Activated T-cell treated with anti-CD3 and anti-CD28 coated beads for 4 hours (primary cell): ENCODE results near the gene SLC25A45.

Experiments used
- DNase-seq: peaks from one replicate; pipeline ENCODE4 v3.0.0-alpha.2; 2020

SLC25A45 gene

DNA sequence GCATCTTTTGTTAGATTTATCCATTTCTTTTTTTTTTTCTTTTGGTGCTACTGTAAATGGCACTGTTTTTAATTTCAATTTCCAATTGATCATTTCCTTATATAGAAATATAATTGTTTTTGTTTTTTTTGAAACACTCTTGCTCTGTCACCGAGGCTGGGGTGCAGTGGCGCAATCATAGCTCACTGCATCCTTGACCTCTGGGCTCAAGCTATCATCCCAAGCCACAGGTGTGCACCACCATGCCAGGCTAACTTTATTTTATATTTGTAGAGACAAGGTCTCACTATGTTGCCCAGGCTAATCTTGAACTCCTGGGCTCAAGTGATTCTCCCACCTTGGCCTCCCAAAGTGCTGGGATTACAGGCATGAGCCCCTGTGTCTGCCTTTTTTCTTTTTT, 20.3 kb upstream of the SLC25A45 start:
- DNase-seq, result no peak

DNA sequence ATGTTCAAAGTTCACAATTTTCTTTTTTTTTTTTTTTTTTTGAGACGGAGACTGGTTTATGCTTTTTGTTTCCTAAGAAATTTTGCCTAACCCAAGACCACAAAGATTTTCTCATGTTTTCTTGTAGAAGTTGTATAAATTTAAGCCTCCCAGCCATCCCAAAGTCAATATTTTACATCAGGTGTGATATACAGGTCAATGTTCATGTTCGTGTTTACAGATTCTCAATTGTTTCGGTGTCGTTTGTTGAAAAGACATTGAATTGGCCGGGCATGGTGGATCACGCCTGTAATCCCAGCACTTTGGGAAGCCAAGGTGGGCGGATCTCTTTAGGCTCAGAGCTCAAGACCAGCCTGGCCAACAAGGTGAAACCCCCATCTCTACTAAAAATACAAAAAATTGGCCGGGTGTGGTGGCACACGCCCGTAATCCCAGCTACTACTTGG, 19.4 kb upstream of the SLC25A45 start:
- DNase-seq, result no peak

DNA sequence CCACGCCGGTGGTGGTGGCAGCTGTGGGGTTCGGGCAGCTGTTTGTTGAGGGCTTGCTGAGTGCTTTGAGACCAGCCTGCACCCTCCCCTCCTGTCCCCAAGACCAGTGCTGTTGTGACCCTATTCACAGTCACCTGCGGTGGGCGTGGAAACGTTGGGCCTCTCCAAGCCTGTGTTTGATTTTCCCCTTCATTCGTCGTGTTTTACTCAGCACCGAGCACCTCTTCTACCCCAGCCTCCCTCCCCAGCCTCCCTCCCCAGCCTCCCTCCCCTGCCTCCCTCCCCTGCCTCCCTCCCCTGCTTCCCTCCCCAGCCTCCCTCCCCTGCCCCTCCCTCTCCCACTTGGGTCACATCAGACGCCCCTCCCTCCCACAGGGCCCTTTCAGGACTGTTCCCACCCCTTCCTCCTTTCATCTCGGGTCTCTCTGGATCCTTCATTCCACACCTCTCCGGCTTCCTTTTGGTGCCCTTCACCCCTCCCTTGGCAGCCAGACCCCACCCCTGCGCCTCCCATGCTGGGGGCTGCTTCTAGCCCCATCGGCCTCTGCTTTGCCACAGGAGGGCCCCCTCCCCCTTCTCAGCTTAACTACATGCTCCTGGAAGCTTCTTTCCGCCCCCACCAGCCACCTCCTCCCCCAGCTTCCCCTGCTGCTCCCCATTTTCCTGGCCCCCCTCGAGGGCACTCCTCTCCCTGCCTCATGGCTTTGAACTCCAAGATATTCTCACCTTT, 18.8 kb upstream of the SLC25A45 start:
- no peak for DNase-seq

- no peak for DNase-seq
Measured at GRCh38 chr11:65400307-65401072, 18.0 kb upstream of the SLC25A45 start.

- no peak for DNase-seq
Measured at GRCh38 chr11:65399845-65400244, 17.4 kb upstream of the SLC25A45 start.

GRCh38 chr11:65399249-65399648, 16.8 kb upstream of the SLC25A45 start:
- no peak for DNase-seq

GRCh38 chr11:65398362-65398910, 16.0 kb upstream of the SLC25A45 start:
- DNase-seq, result no peak

DNA sequence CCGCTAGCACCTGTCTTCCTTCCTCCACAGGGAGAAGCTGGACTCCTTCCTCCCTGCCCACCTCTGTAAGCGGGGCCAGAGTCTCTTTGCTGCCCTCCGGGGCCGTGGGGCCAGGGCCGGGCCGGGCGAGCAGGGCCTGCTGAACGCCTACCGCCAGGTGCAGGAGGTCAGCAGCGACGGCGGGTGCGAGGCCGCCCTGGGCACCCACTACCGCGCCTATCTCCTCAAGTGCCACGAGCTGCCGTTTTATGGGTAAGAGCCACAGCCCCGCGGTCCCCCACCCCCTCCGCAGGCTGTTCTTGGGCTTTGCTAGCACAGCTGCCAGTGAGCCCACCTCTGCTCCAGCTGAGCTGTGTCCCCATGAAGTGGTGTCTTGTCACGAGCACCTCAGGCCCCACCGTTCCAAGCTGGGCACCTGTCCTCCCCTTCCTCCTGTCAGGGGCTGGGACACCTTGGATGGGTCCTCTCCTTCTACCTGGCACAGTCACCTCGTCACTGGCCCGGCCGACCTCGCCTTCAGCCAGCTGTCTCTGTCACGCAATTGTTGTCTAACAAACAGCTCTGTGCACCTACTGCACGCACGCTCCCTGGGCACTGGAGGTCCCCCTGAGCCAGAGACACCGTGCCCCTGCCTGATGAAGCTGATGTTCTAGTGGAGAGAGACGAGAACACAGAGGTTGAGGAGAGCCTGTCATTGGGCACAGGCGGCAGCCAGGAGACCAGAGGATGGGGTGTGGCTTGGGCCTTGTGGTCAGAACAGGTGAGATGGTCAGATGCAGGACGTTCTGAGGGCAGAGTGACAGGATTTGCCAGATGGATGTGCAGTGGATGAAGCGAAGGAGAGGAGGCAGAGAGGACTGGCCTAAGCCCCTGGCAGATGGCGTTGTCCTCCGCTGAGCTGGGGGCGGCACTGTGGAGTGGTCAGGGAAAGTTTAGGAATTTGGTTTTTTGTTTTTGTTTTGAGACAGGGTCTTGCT, 14.6 kb upstream of the SLC25A45 start:
- DNase-seq, result no peak

DNA sequence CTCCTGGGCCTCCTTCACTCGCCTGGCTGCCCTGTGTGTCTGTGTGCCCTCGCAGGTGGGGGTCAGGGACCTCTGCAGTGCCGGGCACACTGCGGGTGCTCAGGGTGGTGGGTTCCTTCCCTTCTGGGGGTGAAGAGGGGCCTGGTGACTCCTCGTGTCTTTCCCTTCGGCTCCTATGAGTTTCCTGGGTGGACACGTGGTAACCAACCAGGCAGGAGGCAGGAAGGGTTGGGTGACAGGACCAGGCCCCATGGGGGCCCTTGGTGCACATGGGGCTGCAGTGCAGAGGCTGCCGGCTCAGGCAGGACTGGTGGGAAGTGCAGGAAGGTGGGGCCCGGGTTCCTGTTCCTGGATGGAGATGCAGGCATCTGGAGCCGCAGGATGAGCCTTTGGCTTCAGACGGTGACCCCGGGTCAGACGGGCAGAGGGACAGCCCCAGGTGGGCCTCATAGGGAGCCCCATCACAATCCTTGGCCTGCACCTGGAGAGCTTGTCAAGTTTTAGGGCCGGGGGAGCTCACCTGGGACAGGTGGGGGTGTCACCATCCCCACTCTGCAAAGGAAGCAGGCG, 13.6 kb upstream of the SLC25A45 start:
- DNase-seq, result no peak

- DNase-seq, result no peak
Measured at GRCh38 chr11:65394125-65394536, 11.7 kb upstream of the SLC25A45 start.

DNA sequence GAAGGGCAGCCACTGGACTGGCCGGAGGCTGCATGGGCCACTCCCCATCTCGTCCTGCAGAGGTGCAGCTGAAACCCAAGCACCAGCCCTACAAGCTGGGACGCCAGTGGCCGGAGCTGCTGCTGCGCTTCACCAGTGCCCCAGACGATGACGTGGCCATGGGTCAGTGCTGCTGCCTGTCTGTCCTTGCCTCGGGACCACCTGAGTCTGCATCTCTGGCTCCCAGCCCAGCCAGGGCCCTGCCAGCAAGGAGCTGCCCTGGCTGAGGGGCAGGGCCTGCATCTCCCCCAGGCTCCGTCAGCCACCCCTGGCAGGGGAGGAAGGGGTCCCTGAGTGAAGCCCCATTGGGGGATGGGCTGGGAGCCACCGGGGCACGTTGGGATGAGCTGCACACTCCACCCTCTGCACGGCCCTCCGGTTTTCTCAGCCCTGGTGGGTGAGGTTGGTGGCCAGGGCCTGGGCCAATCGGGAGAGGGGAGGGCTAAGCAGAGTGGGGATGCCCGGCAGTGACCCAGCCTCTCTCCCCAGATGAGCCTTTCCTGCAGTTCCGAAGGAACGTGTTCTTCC, 11.2 kb upstream of the SLC25A45 start:
- no peak for DNase-seq

GRCh38 chr11:65392899-65393298, 10.5 kb upstream of the SLC25A45 start:
- no peak for DNase-seq

DNA sequence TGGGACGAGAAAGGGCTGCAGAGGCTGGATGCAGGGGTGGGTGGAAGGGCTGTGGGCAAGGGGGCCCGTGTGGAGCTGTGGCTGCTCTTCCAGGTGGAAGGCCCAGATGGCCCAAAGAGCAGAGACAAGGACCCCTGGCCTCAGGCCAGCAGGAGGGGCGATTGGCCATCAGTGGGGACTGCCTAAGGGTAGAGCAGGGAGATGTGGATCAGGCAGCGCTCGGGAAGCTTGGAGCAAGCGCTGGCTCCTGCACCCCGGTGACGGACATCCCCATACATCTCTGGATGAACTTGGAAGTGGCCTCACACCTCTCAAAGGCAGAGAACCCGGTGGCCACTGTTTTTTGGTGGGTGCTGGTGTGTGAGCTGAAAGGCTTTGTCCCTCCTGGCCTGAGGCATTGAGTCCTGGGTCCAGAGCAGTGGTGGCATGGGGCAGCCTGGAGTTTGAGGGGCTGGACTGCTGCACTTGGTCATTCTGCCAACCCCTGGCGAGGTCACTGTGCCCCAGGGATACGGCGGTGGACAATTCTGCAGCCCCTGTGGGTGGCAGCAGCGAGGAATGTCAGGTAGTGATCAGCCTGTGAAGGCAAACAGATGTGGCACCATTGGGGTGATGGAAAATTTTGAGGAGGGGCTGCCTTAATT, 9.9 kb upstream of the SLC25A45 start:
- DNase-seq, result no peak

GRCh38 chr11:65390996-65391395, 8.6 kb upstream of the SLC25A45 start:
- DNase-seq, result no peak

DNA sequence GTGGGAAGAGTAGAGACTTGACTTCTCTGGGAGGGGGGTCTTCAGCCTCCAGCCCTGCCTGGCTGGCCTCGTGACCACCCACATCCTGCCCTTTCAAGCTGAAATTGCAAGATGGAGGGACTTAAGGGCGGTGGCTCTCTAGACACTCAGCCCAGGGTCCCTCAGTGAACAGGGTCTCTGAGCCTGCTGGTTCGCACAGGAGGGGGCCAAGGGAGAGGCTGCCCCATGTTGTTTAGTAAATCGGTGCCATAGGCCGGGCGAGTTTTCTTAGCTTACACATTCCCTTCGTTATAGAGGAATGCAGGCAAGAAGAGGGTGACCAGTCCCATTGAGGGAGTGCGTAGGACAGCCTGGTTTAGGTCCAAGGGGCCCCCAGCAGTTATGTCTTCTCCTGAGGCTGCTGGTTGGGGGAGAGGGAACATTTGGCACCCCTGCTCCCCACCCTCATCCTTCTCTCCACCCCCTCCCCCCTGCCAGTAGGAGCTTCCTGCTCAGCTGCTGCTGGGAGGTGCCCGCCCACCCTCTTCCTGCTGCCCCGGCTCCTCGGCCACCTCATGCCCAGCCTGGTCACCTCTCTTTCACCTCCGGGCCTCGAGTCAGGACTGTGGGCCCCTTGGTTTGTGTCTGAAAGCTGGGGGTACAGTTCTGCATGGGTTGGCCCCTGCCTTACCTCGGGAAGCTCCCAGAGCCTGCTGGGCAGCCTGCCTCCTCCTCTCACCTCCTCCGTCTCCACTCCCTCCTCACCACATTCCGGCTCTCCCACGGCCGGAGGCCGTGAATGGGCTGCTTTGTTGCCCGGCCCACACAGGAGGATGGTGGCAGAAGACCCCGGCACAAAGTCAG, 7.9 kb upstream of the SLC25A45 start:
- no peak for DNase-seq

- no peak for DNase-seq
Measured at GRCh38 chr11:65389294-65389980, 7.0 kb upstream of the SLC25A45 start.

GRCh38 chr11:65388731-65389130, 6.3 kb upstream of the SLC25A45 start:
- no peak for DNase-seq

DNA sequence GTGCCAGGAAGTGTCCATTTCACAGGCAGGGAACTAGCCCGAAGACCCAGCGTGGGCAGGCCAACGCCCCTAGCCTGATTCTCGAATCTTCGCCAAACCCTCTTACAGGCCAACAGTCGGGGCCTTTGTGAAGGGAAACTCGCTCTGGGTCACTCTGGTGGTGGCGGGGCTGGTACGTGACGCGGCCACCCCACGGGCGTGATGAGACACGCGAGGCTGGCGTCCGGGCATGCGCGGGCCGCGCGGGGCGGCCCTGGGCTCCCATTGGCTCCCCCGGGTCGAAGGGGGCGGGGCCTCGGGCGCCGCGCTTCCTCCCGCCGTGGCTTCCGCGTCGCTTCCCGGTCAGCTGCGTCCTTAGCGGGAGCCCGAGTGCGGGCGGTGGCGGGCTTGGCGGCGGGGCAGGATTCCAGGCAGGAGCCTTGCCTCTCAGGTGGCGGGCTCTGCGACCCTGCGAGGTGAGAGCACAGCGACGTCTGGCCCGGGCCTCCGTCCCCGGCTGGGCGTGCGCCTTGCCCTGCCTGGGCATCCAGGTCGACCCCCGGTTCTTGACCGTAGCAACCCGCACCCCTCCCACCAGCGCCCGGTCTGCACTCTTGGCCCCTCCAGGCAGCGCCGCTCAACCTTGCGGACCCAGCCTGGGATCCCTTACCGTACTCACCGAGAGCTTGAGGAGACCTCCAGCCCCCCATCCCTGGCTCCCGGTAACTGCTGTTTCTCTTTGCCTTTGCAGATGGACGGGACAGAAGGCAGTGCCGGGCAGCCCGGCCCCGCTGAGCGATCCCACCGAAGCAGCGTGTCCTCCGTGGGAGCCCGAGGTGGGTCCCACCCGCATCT, 4.1 kb upstream of the SLC25A45 start, which contains the start of gene FRMD8:
Gene FRMD8 (plus strand): TSS at position 331 of the 834 bp plus-strand sequence. CDS start 400 bp downstream, at position 731.
- DNase-seq, result peak; percentile 84
